GM18868 (cell line): ENCODE data around the gene DACH1.

Experiments
- ATAC-seq: cut with Tn5 transposase; IDR thresholded peaks from one replicate; pipeline ENCODE4 v1.9.1; 2021; ENCODE audit warnings: mild to moderate bottlenecking, moderate library complexity; ENCODE audit not compliant: unreplicated experiment

The DACH1 gene

GRCh38 chr13:71632206-71632605 is 234.8 kb downstream of the DACH1 start:
- no peak for ATAC-seq

GRCh38 chr13:71629167-71629566 is 237.8 kb downstream of the DACH1 start:
- no peak for ATAC-seq

GRCh38 chr13:71626421-71627117 is 240.4 kb downstream of the DACH1 start:
- no peak for ATAC-seq

- no peak for ATAC-seq
Observed at GRCh38 chr13:71625694-71626093, 241.3 kb downstream of the DACH1 start.

GRCh38 chr13:71624653-71625600 is 242.1 kb downstream of the DACH1 start:
- ATAC-seq, result no peak

GRCh38 chr13:71621174-71622124 is 245.6 kb downstream of the DACH1 start:
- ATAC-seq, result no peak

- no peak for ATAC-seq
Observed at GRCh38 chr13:71619096-71619495, 247.9 kb downstream of the DACH1 start.

GRCh38 chr13:71618159-71618558 is 248.8 kb downstream of the DACH1 start:
- no peak for ATAC-seq

- ATAC-seq, result no peak
Observed at GRCh38 chr13:71617265-71617664, 249.7 kb downstream of the DACH1 start.

GRCh38 chr13:71613066-71613745 is 253.8 kb downstream of the DACH1 start:
- no peak for ATAC-seq

GRCh38 chr13:71611292-71611691 is 255.7 kb downstream of the DACH1 start:
- no peak for ATAC-seq

GRCh38 chr13:71610876-71611275 is 256.1 kb downstream of the DACH1 start:
- no peak for ATAC-seq

GRCh38 chr13:71609271-71609670 is 257.7 kb downstream of the DACH1 start:
- no peak for ATAC-seq

- no peak for ATAC-seq
Observed at GRCh38 chr13:71607575-71607974, 259.4 kb downstream of the DACH1 start.

- ATAC-seq, result no peak
Observed at GRCh38 chr13:71606818-71607217, 260.2 kb downstream of the DACH1 start.

- ATAC-seq, result no peak
Observed at GRCh38 chr13:71605744-71606143, 261.3 kb downstream of the DACH1 start.

GRCh38 chr13:71603255-71603654 is 263.7 kb downstream of the DACH1 start:
- ATAC-seq, result no peak

- no peak for ATAC-seq
Observed at GRCh38 chr13:71602344-71602743, 264.7 kb downstream of the DACH1 start.

GRCh38 chr13:71597150-71597549 is 269.9 kb downstream of the DACH1 start:
- no peak for ATAC-seq

GRCh38 chr13:71596116-71596515 is 270.9 kb downstream of the DACH1 start:
- no peak for ATAC-seq
